Activated CD4-positive, alpha-beta T cell treated with anti-CD3 and anti-CD28 coated beads for 1 hour (primary cell): Measurements from ENCODE around the gene ARPC4.
A peak's percentile ranks its signal among the peaks of the same experiment; 100 is the strongest.
"Not testable (repeated sequence)": the region's sequence is repeated elsewhere in the genome, so short reads cannot be mapped to it uniquely, and the experiment has no call there.

Source experiments
- DNase-seq: peaks from one replicate; pipeline ENCODE4 v3.0.0-alpha.2; 2020

The ARPC4 gene

DNA sequence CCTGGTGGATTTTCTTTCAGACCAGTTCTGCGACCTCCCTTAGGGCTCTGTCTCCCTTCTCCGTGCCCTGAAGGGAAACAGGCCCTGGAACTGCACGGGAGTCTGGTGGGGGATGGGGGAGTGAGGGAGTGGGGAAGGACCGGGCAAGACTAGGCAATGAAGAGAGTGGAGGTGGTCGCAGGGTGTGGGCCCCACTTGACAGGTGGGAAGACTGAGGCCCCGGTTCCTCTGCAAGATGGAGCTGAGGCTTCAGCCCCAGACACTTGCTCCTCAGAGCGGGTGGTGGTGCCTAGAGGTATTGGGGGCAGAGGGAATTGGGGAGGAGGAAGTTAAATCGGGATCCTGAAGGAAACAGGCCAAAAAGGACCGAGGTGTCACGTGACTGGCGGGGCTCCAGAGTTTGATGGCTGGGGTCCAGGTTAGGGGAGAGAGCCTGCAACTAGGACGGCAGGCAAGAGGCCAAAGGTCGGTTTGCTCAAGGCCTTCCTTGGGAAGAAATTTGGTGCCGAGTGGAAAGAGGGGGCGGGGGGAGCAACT lies 22.5 kb upstream of the ARPC4 start:
- no peak for DNase-seq

DNA sequence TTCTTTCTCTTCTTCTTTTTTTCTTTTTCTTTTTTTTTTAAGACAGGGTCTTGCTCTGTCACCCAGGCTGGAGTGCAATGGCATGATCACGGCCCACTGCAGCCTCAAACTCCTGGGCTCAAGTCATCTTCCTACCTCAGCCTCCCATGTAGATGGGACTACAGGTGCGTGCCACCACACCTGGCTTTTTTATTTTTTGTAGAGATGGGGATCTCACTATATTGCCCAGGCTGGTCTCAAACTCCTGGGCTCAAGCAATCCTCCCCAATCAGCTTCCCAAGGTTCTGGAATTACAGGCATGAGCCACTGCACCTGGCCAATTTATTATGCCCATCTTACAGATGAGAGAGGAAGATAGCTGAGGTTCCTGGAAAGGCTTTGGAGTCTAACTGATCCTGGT lies 21.9 kb upstream of the ARPC4 start:
- DNase-seq: not testable (repeated sequence)

DNA sequence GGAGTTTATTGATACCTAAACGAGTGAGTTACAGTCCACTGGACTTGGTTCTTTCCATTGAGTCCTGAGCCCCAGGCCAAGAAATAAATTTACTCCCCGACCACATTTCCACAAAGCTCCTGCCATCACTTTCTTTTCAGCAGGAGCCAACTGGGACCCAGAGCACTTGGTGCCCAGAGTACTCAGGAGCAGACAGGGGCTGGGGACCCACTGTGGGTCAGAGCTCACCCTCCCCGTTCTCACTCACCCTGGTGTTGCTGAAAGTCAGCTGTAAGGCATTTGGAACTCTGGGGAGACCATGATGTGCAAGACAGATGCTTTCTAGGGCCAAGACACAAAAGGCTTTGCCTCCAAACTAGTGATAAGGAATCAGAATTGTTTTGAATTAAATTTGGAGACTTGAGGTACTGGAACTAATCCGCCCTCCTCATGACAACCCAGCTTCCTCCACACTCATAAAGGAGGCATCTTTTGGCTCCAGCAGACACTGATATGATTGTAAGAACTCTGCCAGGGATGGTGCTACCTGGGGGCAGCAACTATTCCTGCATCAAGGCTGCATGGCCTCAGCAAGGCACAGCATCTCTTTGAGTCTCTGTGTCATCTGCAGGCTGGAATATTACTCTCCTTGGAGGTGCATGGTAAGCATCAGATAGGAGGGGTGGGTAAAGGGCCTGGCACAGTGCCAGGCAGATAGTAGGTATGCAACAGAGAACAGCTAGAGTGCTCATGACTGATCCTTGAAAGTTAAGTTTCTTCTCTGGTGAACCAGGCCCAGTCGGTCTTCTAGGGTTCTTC lies 15.8 kb upstream of the ARPC4 start:
- DNase-seq: no peak

DNA sequence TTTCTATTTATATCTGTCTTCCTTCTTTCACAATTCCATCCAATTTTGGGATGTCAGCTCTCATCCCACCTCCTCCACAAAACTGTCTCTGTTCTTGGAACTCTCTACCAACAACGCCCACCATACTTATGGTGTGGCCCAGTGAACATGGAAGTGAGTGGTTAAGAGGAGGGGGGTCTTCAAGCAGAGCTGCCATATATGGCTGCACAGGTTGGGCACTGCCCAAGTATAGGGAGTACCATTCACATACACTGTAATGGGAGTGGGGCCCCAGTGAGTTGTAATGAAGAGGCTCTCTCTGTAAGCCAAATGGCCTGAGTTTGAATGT lies 15.2 kb upstream of the ARPC4 start:
- DNase-seq: no peak

DNA sequence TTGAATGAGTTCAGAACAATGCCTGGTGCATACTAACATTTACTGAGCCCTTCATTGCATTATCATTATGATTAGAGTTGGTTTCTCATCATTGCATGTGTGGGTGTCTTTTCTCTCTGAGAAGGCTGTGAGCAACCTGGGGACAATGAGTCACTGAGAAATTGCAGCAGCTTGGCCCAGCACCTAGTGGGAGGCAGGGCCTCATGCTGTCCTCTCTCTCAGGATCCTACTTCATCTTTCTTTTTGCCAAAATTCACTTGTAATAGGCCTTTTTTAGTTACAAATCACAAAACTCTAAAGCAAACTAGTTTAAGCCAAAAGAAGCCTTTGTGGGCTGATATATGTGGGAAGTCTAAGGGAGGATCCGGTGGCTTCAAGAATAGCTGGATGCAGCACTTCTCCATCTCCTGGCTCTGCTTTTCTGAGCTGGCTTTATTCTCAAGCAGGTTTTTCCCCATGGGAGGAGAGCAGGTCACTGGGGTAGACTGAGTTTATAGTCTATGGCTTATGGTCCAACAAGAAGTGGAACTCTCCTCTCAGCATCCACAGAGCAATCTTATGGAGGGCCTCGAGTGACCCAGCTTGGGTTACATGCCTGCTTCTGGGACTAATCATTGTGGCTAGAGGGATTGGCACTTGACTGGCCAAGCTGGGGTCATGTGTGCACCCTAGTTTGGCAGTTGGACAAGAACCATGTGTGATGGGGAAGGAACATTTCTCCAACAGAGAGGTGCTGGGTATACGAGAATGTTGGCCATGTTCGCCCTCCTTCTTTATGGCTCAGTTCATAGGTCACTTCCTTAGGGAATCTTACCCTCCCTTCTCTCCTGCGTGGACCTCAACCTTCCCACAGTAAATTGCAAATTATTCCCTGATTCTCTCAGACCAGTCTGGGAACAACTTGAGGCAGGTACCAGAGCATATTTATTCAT lies 14.5 kb upstream of the ARPC4 start:
- DNase-seq: no peak

DNA sequence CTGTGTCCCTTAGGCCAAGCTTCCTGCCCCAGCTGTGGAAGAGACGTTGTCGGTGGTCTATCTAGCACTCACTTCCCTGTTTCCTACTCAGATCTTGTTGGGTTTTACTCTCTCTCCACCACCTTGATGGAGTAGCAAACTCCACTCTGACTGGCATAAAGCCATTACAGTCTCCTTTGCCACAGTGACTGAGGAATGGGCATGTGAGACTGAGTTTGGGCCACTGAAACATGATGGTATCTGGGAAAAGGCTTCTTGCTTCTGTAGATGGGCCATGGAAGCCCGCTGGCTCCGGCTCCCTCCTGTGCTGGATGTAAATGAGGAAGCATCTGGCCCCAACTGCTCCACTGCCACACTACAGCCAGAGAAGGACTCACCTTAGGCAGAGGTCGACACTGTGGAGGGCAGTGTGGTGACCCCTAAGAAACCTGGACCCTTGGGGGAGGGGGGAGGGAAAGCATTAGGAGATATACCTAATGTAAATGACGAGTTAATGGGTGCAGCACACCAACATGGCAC lies 13.7 kb upstream of the ARPC4 start:
- DNase-seq: no peak

DNA sequence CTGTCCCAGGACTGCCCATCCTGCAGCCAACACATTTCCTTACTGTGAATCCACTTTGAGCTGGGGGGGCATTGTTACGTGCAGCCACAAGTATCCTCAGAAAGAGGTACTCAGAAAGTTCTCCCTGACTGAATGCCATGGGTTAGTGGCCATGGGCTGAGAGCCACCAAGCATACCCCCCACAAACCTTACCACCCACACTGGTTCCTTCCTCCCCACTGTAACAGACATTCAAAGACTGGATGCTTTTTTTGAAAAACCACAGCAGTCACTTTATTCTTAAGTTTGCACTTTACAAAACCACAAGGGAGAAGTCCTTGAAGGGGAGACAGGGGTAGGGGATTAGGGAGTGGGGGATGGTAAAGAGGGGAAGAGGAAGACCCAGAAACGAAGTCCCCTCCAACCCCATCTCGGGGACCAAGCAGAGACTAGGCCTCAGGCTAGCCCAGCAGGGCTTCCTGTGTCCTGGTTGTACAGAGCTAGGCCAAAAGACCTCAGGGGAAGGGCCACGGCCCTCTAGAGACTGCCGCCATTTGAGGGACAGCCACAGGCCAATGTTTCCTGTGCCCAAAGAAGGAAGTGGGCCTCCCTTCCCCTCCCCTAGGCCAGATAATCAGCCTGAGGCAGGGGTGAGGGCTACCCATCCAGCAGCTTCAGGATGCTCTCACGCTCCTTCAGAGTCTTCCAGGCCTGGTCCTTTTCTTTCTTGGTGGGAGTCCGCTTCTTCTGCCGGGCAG lies 13.0 kb upstream of the ARPC4 start:
- no peak for DNase-seq

DNA sequence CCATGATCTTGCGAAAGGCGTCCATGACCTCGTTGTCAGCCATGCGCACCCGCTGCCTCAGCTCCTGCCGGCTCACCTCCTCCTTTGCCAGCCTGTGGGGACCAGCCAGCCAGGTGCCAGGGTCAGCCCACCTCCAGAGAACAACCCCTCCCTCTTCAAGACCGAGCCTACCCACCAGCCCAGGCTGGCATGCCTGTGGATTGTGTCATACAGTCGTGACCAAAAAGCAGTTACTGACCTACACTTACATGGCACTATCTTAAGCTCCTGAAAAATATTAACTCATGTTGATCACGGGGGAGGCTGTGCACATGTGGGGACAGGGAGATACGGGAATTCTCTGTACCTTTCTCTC lies 12.4 kb upstream of the ARPC4 start:
- no peak for DNase-seq

DNA sequence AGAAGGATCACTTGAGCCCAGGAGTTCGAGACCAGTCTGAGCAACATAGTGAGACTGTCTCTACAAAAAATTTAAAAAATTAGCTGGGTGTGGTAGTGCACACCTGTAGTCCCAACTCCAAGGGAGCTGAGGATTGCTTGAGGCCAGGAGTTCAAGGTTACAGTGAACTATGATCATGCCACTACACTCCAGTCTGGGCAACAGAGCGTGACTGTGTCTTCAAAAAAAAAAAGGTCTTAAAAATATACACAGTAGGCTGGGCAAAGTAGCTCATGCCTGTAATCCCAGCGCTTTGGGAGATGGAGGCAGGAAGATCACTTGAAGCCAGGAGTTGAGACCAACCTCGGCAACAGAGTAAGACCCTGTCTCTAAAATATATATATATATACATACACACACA lies 12.0 kb upstream of the ARPC4 start:
- DNase-seq: no peak

DNA sequence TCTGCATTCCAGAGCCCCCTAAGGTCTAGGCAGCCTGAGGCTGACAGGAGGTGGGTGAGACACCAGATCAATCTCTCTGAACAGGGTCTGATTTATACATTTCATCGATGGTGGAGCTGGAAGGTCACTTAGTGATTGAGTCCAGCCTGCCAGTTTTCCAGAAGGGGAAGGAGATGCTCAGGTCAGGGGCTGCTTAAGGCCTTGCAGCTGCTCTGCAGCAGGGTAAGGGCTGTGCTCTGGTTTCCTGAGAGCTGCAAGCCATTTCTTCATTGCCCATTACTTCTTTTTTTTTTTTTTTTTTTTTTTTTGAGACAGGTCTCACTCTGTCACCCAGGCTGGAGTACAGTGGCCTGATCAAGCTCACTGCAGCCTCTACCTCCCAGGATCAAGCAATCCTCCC lies 11.3 kb upstream of the ARPC4 start:
- no peak for DNase-seq

DNA sequence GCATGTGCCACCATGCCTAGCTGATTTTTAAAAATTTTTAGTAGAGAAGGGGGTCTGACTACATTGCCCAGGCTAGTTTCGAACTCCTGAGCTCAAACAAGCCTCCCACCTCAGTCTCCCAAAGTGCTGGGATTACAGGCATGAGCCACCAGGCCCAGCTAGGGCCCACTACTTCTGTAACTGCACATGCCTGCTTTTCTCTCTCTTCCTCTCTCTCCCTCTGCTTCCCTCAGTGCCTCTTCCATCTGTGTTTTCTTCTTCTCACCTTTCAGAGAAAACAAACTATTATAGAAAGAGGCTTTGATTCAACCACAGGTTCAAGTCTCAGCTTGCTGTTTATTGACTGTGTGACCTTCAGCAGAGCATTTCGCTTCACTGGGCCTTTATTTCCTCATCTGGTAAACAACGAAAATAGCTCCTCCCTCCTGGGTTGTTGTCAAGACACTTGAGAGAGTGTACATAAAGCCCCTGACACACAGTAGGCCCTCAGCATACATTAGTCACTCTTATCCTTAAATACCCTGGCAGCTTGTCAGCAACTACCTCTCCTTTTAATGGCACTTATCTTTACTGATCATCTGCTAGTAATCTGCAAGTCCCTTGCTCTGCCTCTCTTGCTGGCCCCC lies 10.8 kb upstream of the ARPC4 start:
- DNase-seq: no peak

DNA sequence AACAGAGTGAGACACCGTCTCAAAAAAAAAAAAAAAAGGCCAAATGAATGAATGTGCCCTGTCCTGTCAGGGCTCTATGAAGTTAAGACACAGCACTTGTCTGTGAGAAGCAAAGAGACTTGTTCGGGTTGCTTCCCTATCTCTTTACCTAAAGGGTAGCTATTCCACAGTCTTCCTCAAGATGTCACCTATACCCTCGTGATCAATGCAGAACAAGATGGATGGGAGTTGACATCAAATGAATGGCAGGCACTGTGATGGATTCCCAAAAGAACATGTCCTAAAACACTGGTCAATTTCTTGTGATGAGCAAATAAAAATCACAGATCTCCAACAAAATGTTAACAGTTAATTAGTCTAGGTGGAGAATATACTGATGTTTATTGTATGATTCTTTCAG lies 10.1 kb upstream of the ARPC4 start:
- no peak for DNase-seq

DNA sequence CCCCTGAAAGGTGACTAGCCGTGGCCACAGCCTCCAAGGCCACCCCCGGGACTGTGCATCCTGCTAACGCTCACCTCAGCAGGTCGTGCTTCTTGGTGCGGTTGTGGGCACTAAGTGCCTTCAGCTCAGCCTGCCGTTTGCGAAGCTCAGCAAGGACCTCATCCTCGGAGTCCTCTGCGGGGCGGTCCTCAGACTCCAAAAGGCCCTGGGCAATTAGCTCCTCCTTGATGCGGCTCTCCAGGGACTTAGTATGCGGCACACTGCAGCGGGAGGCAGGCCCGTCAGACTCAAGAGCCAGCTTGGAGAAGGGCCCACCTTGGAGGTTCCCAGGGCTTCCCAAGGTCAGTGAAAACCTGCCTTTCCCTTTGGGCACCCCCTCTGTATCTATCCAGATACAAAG lies 8.9 kb upstream of the ARPC4 start:
- DNase-seq: no peak

DNA sequence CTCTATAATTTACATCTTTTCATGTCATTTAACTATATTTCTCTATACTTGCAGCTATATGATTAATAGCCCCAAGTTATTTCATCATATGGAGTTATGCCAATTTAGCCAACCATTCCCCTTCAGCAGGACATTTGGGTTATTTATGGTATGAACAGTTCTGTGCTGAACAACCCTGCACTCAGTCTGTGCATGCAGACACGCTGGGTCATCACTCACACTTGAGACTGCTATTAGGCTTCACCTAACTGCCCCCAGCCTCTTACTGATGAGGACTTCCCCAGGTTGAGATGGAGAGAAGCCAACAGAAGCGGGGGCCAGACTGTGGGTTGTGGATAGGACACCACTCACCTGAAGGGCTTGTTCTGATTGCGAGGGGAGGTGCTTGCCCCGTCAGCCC lies 7.9 kb upstream of the ARPC4 start:
- no peak for DNase-seq

DNA sequence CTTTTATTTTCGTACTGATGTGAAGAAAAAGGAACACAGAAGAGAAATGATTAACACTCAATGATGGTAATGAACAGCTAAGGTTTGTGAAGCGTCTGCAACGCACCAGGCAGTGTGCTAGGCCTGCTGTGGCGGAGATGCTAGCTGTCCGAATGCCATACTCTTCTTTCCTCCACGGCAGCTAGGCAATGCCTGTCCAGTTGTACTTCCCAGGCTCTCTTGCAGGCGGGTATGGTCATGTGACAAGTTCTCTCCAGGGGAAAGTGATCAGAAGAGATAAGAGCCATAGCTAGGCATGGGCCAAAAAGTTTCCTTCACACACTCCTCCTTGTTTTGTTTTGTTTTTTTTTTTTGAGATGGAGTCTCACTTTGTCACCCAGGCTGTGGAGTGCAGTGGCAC lies 7.3 kb upstream of the ARPC4 start:
- DNase-seq: no peak

DNA sequence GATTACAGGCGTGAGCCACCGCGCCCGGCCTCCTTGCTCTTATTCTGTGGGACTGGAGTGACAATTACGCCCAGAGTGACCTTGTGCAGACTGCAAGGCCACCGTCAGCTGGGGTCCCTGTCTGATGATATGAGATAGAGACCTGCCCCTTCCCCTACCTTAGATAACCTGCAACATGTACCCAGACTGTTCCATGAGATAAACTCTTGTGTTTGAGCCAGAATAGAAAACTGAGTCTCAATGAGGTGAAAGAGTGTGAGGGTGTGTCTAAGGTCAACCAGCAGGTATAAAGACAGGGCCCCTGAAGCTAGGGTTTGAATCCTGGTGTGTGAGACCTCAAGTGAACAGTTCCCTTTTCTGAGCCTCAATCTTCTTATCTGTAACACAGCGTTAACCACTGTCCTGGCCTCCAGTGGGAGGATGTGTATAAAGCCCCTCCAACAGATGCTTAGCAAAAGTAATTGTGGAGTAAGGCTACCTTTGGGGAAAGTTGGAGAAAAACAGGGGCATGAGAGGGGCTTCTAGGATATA lies 6.6 kb upstream of the ARPC4 start:
- no peak for DNase-seq

DNA sequence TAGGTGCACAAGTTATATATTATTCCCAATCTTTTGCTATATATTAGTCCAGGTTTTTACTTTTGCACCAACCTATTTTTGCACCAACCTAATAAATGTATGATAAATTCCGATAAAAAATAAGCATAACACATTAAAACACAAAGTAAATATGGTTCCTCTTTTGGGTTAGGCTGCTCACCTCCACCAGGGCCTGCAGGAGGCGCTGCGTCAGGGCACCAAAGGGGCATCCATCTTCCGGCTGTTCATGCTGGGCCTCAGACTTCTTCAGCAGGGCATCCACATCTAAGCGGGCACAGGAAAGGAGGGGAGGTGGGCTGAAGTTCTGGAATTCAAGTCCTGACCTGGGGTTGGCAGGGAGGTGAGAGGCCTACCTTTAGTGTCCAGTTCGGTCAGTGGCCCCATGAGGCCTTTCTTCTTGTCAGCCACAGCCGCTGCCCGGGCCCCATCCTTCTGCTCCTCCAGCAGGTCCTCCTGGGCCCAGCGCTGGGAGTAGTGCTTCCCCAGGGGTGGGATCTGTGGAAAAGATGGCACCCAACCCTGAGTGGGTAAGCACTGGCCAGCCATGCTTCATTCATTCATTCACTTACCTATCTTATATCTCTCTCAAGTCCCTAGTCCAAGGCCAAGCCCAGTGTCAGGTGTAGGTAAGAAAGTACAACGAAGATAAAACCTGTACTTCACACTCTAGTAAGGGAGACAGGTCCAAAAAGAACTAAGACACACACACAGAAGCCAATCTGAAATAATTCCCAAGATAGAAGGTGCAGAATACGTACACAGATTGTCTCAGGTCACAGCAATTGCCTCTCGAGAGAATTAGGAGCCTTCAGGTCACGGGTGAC lies 5.8 kb upstream of the ARPC4 start:
- DNase-seq: no peak

DNA sequence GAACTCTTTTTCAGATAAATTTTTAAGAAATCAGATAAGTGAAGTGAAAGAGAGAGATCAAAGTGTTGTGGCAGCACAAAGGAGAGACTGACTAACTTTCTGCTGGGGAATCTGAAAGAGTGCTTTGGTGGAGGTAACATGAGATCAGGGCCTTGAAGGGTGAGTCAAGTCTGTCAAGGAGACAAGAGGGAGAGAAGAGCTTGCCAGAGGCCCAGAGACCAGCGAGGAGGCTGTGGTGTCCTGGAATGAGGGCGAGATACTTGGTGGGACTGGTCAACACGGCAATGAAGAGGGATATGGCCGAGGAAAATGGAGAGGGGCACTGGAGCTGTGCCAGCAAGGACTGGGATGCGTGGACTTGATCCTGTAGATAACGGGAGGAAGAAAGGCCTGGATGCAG lies 5.2 kb upstream of the ARPC4 start:
- no peak for DNase-seq

DNA sequence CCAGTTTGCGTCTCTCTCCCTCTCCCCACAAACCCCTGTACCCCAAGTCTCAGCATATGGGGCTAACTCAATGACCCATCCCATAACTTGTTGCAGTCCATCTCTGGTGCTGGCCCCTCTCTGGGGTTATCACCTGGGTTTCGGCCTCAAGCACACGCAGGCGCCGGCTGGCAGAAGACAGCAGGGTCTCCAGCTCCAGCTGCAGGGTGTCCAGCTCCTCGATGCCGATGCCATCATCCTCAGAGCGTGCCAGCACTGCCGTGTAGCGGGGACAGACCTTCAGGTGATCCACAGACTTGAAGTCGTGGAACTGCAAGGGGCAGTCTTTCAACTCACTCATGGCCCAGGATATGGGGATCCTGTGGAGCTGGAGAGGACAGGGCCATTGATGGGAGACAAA lies 1.8 kb upstream of the ARPC4 start:
- no peak for DNase-seq

DNA sequence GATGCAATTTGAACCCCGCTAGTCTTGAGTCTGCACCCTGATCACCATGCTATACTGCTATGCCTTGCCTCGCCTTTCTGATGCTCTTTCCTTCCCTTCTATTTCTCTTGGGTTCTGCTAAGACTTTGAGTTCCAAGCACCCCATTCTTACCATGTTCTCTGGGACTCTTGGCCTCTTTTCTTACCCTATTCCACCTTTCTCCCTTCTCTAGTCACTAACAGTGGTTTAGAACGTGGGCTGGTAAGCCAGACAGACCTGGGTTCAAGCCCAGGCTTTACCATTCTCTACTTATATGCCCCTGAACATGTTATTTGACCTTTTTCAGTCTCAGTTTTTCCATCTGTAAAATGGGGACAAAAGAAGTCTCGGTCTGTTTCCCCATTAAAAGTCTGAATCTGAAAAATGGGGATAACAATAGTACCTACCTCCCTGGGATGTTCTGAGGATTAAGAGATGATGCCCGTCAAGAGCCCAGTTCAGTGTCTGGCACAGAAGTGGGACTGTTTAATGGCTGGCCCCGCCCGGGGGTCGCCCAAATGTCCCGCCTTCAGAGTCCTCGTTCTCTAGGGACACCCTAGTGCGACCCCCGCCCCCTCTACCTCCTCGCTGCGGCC lies 985 bp upstream of the ARPC4 start:
- no peak for DNase-seq

DNA sequence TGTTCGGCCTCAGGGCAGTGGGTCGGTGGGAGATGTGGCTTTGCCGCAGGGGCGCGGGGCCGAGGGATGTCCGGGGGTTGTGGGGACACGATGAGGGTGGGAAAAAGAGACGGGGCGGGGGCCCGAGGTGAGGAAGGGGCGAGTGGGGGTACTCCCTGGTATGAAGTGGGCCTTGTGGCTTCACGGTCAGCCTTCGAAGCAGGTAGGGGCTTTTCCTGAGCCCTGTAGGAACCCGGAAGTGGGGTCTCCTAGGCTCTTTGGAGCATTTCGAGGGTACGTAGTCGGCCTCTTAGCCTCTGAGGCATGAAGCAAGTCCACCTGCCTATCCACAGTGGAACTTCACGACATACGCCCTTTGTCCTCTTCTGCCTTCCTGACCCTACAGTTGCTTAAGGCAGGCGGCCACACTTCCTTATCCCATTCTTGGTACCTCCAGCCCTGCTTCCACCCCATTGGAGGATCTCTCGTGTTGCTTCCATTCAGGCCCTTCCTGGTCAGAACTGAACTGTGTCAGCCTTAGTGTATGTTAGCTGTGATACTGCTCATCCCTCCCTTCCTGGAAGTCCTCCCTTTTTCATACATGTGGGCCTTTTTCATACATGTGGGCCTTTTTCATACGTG lies 389 bp downstream of the ARPC4 start:
- peak; percentile 19 for DNase-seq
